Endothelial cell of umbilical vein (primary cell): ENCODE data around the gene HMGA1. TPM values are rescaled to one million over a fixed set of nuclear protein-coding genes. Genes with fewer than 3 reads are reported as not detected.
"Not testable (repeated sequence)": the region's sequence is repeated elsewhere in the genome, so short reads cannot be mapped to it uniquely, and the experiment has no call there.

Experiments
- BruUV-seq: library from RNA; stranded (reverse); fragments of 400-500 nt; replicated peaks from 2 replicates; lab custom pipeline; 2021; lab: Mats Ljungman, UMichigan
- CTCF ChIA-PET: fragments of 300-600, 350-600 bp; sonication (Branson Sonifier 250); formaldehyde crosslinking; loops from one replicate; lab custom pipeline; 2021; ENCODE audit warnings: antibody characterized with exemption, inconsistent platforms; lab: Charles Lee
- POLR2A ChIA-PET: fragments of 300-600, 350-600 bp; sonication (Branson Sonifier 250); formaldehyde crosslinking; loops from one replicate; lab custom pipeline; 2021; ENCODE audit warnings: antibody characterized with exemption, inconsistent platforms; lab: Charles Lee
- DNase-seq: peaks from one replicate; pipeline ENCODE4 v3.0.0-alpha.2; 2011; ENCODE audit warnings: low read depth, low spot score
- FAIRE-seq: peaks from 2 replicates; lab custom pipeline; 2011; peaks lifted over from hg19 to GRCh38; lab: Jason Lieb, UNC
- H2AFZ ChIP-seq: 2 replicates; pipeline ENCODE4 v1.6.0; 2012; ENCODE audit warnings: low read depth, low read length, control low read depth, inconsistent platforms
- H3K27ac ChIP-seq: 2 replicates; pipeline ENCODE4 v1.5.1; 2011; ENCODE audit warnings: low read depth, mild to moderate bottlenecking, control low read depth, low read length, moderate library complexity; ENCODE audit not compliant: insufficient read depth
- H3K27me3 ChIP-seq, 2 experiments: 2 replicates each; pipeline versions ENCODE4 v1.6.0 to v1.6.1; 2011; ENCODE audit warnings: low read length in 2 of 2, mixed read lengths in 1 of 2; ENCODE audit not compliant: control insufficient read depth in 2 of 2, insufficient read depth in 2 of 2
- H3K36me3 ChIP-seq, 2 experiments: 2 replicates in 1 of 2; 3 replicates in 1 of 2; pipeline ENCODE4 v1.5.1; 2011; ENCODE audit warnings: low read length in 2 of 2, mild to moderate bottlenecking in 1 of 2, moderate library complexity in 1 of 2; ENCODE audit not compliant: control insufficient read depth in 2 of 2, insufficient read depth in 2 of 2; ENCODE audit errors: extremely low read depth in 1 of 2
- H3K4me1 ChIP-seq: 3 replicates; pipeline ENCODE4 v1.5.1; 2011; ENCODE audit warnings: mild to moderate bottlenecking, low read length; ENCODE audit not compliant: control insufficient read depth, insufficient read depth; ENCODE audit errors: extremely low read depth
- H3K4me2 ChIP-seq: 2 replicates; pipeline ENCODE4 v1.6.1; 2011; ENCODE audit warnings: low read length, control low read depth, mixed read lengths; ENCODE audit not compliant: insufficient read depth
- H3K4me3 ChIP-seq, 3 experiments: fragments of 200-600 bp in 1 of 3; sonication (generic), shearing (Covaris generic) in 1 of 3; replicated peaks in 1 of 3; 2 replicates each; pipeline ENCODE4 v1.5.1; 2011 to 2016; ENCODE audit warnings: control low read depth in 3 of 3, low read length in 3 of 3, mild to moderate bottlenecking in 2 of 3, inconsistent platforms in 1 of 3, low read depth in 1 of 3, moderate library complexity in 1 of 3; ENCODE audit not compliant: insufficient read depth in 1 of 3
- H3K79me2 ChIP-seq: 2 replicates; pipeline ENCODE4 v1.6.0; 2012; ENCODE audit warnings: low read length, inconsistent platforms; ENCODE audit not compliant: control insufficient read depth, insufficient read depth
- H3K9ac ChIP-seq: replicated peaks from 2 replicates; pipeline ENCODE3; 2011; ENCODE audit warnings: low read length, control low read depth; ENCODE audit not compliant: insufficient read depth; ENCODE audit errors: extremely low read depth
- H3K9me1 ChIP-seq: replicated peaks from 3 replicates; pipeline ENCODE4 v1.6.0; 2011; ENCODE audit warnings: mild to moderate bottlenecking, low read length; ENCODE audit not compliant: control insufficient read depth, insufficient read depth; ENCODE audit errors: extremely low read depth
- H3K9me3 ChIP-seq: replicated peaks from 2 replicates; pipeline ENCODE4 v1.5.1; 2012; ENCODE audit warnings: low read length, inconsistent platforms; ENCODE audit not compliant: control insufficient read depth, insufficient read depth
- H4K20me1 ChIP-seq: replicated peaks from 2 replicates; pipeline ENCODE3; 2011; ENCODE audit warnings: mild to moderate bottlenecking, low read length; ENCODE audit not compliant: control insufficient read depth, insufficient read depth; ENCODE audit errors: extremely low read depth
- CTCF ChIP-seq, 2 donors: IDR thresholded peaks; 1 replicate in 1 of 2; 2 replicates in 1 of 2; pipeline ENCODE4 v1.5.1; 2011; ENCODE audit warnings: low read length in 2 of 2, mild to moderate bottlenecking in 2 of 2, moderate library complexity in 2 of 2, control low read depth in 1 of 2, inconsistent platforms in 1 of 2, low read depth in 1 of 2; ENCODE audit not compliant: insufficient read depth in 1 of 2; ENCODE audit errors: extremely low read depth in 1 of 2
- EZH2 ChIP-seq: IDR thresholded peaks from 2 replicates; pipeline ENCODE4 v1.6.1; 2012; ENCODE audit warnings: borderline replicate concordance, low read depth, mild to moderate bottlenecking, moderate library complexity, low read length, inconsistent platforms; ENCODE audit not compliant: severe bottlenecking
- FOS ChIP-seq: IDR thresholded peaks from 2 replicates; pipeline ENCODE4 v1.6.1; 2011; ENCODE audit warnings: mild to moderate bottlenecking, low read length, moderate library complexity, borderline replicate concordance; ENCODE audit not compliant: insufficient read depth
- GATA2 ChIP-seq: IDR thresholded peaks from 2 replicates; pipeline ENCODE4 v1.7.0; 2011; ENCODE audit warnings: low read depth, mild to moderate bottlenecking, moderate library complexity, mixed read lengths, low read length; ENCODE audit not compliant: insufficient read length, insufficient read depth
- JUN ChIP-seq: IDR thresholded peaks from 2 replicates; pipeline ENCODE4 v1.6.1; 2011; ENCODE audit warnings: borderline replicate concordance, low read depth; ENCODE audit not compliant: insufficient read length, insufficient read depth
- MAX ChIP-seq: IDR thresholded peaks from 2 replicates; pipeline ENCODE4 v1.6.1; 2011; ENCODE audit not compliant: insufficient read depth, insufficient read length
- MYC ChIP-seq: IDR thresholded peaks from one replicate; pipeline ENCODE4 v1.6.1; 2011; ENCODE audit warnings: mild to moderate bottlenecking, low read depth, low read length
- POLR2A ChIP-seq: IDR thresholded peaks from 2 replicates; pipeline ENCODE4 v1.6.1; 2012; ENCODE audit warnings: low read depth, mild to moderate bottlenecking, control low read depth, low read length
- POLR2AphosphoS5 ChIP-seq: IDR thresholded peaks from 2 replicates; pipeline ENCODE4 v1.6.1; 2012; ENCODE audit warnings: low read depth, mild to moderate bottlenecking, control low read depth, low read length, moderate library complexity; ENCODE audit not compliant: insufficient read depth
- dilution Hi-C: fragments of 300-500 bp; cut with MboI; formaldehyde crosslinking; loops from one replicate; pipeline ENCODE4 v1.15.0; 2019; ENCODE audit warnings: low sequenced_read_pairs; ENCODE audit not compliant: extremely low pct_ligation_motif_present
- intact Hi-C: fragments of 100-400 bp; cut with micrococcal nuclease; formaldehyde crosslinking; loops from one replicate; pipeline ENCODE4 v1.10.0; 2022
- polyA plus RNA-seq, 4 experiments: library from polyadenylated mRNA; depleted of rRNA in 3 of 4; stranded (reverse) in 3 of 4; unstranded in 1 of 4; fragments of >200 nt; gene quantifications; 2 replicates each; pipeline versions ENCODE4 v1.2.1 to v1.2.3, GENCODE V29; 2011 to 2012; ENCODE audit warnings: missing spikeins in 1 of 4
- total RNA-seq: library from RNA; stranded (reverse); gene quantifications from 2 replicates; pipeline ENCODE4 v1.2.3, GENCODE V29; 2021

HMGA1 gene
- total and polyA plus RNA-seq, 2 donors (not counting 3 experiments of a cell fraction or from before 2014, with no cell fraction given), result 425 to 1,108 TPM

DNA sequence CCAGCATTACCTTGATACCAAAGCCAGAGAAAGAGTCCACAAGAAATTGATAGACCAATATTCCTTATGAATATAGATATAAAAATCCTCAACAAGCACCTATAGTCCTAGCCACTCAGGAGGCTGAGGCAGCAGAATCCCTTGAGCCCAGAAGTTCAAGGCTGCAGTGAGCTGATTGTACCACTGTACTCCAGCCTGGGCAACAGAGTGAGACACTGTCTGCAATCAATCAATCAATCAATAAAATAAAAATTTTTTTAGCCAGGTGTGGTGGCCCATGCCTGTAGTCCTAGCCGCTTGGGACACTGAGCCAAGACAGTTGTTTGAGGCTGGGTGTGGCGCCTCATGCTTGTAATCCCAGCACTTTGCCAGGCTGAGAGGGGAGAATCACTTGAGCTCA lies 31.1 kb downstream of the HMGA1 start:
- intact Hi-C loops, result no loop called here
- H3K4me2 ChIP-seq, result no peak overlapping the region
- no peaks in the 10 kb centered on the region for H4K20me1 ChIP-seq
- H3K79me2 ChIP-seq, result no peaks in the 10 kb centered on the region
- peaks cover 7% of the 10 kb centered on the region for H3K4me1 ChIP-seq
- no TSS peak for BruUV-seq
- ChIA-PET POLR2A (no interaction called here), CTCF (interaction anchor here (1.6 to 1.8 kb wide), 2 partner anchors 128 to 148 kb away, joined by 4 to 6 read pairs; no protein-coding TSS in a partner anchor)
- FAIRE-seq, result no peak
- no peak for DNase-seq
- TF ChIP-seq EZH2, result no peak
- no peak for TF ChIP-seq JUN
- TF ChIP-seq POLR2AphosphoS5, result no peak
- TF ChIP-seq MAX, result no peak
- TF ChIP-seq FOS, result no peak
- TF ChIP-seq CTCF (IDR thresholded peaks at IDR 0.05; ENCODE audit: extremely low read depth in 1 of 2, insufficient read depth in 1 of 2, low read depth in 1 of 2, low read length in 2 of 2), result no peak
- TF ChIP-seq MYC, result no peak
- TF ChIP-seq POLR2A, result no peak
- TF ChIP-seq GATA2, result no peak
- no peak overlapping the region for H3K4me3 ChIP-seq
- H3K27me3 ChIP-seq, result no peaks in the 10 kb centered on the region
- no peak overlapping the region for H3K27ac ChIP-seq
- H3K9me1 ChIP-seq, result no peaks in the 10 kb centered on the region
- no peak overlapping the region for H2AFZ ChIP-seq
- H3K9me3 ChIP-seq, result no peaks in the 10 kb centered on the region
- no peak overlapping the region for H3K9ac ChIP-seq
- H3K36me3 ChIP-seq, result no peaks in the 10 kb centered on the region
- dilution Hi-C loops, result no loop called here

DNA sequence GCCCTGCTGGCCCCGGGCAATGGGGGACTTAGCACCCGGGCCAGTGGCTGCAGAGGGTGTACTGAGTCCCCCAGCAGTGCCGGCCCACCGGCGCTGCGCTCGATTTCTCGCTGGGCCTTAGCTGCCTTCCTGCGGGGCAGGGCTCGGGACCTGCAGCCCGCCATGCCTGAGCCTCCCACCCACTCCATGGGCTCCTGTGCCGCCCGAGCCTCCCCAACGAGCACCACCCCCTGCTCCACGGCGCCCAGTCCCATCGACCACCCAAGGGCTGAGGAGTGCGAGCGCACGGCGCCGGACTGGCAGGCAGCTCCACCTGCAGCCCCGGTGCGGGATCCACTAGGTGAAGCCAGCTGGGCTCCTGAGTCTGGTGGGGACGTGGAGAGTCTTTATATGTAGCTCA lies 32.5 kb downstream of the HMGA1 start:
- H3K9ac ChIP-seq, H3K4me2 ChIP-seq, H3K4me3 ChIP-seq, CTCF ChIA-PET, dilution Hi-C loops, H3K79me2 ChIP-seq, intact Hi-C loops, H3K9me3 ChIP-seq, H3K36me3 ChIP-seq, H4K20me1 ChIP-seq, BruUV-seq, H3K27ac ChIP-seq, H3K9me1 ChIP-seq, DNase-seq, FAIRE-seq, H2AFZ ChIP-seq, H3K27me3 ChIP-seq, POLR2A ChIA-PET: not testable (repeated sequence)
- H3K4me1 ChIP-seq, result peaks cover 17% of the 10 kb centered on the region

GRCh38 chr6:34269658-34270341 lies 33.1 kb downstream of the HMGA1 start:
- POLR2A ChIA-PET, H3K27me3 ChIP-seq, DNase-seq, H4K20me1 ChIP-seq, H3K4me3 ChIP-seq, H3K9ac ChIP-seq, H3K9me1 ChIP-seq, FAIRE-seq, H3K27ac ChIP-seq, H3K9me3 ChIP-seq, H2AFZ ChIP-seq, intact Hi-C loops, H3K36me3 ChIP-seq, H3K79me2 ChIP-seq, dilution Hi-C loops, H3K4me2 ChIP-seq: not testable (repeated sequence)
- BruUV-seq, result TSS peak; percentile 15
- CTCF ChIA-PET, result interaction anchor here (0.8 kb wide), 1 partner anchor 20 kb away, joined by 3 read pairs; no protein-coding TSS in a partner anchor
- peaks cover 18% of the 10 kb centered on the region for H3K4me1 ChIP-seq
